GM12878 (cell line): ENCODE results near the gene PLEKHG4B. TPM values are rescaled to one million over a fixed set of nuclear protein-coding genes. Genes with fewer than 3 reads are reported as not detected.
"Not testable (repeated sequence)": the region's sequence is repeated elsewhere in the genome, so short reads cannot be mapped to it uniquely, and the experiment has no call there.

Experiments used
- ATAC-seq: fragments of 200-7000 bp; cut with Tn5 transposase; 3 replicates; pipeline ENCODE4 v1.9.1; 2020; ENCODE audit warnings: mild to moderate bottlenecking, moderate library complexity
- BruUV-seq: library from RNA; stranded (reverse); fragments of 400-500 nt; replicated peaks from 2 replicates; lab custom pipeline; 2021; lab: Mats Ljungman, UMichigan
- CTCF ChIA-PET: fragments of 300-600 bp; sonication (Branson Sonifier 250); formaldehyde crosslinking; extraction: SDS; loops from one replicate; lab custom pipeline; 2021; ENCODE audit warnings: inconsistent platforms; lab: Yijun Ruan, JAX
- POLR2A ChIA-PET: fragments of 350-600 bp; formaldehyde crosslinking; extraction: SDS; loops from one replicate; lab custom pipeline; 2021; ENCODE audit warnings: inconsistent platforms; lab: Charles Lee
- RAD21 ChIA-PET: fragments of 300-600 bp; sonication (Branson Sonifier 250); formaldehyde crosslinking; loops from one replicate; lab custom pipeline; 2023; ENCODE audit warnings: antibody characterized with exemption; ENCODE audit not compliant: unreplicated experiment; lab: Charles Lee
- SMC1A ChIA-PET: fragments of 300-600 bp; sonication (Branson Sonifier 250); formaldehyde crosslinking; loops from one replicate; lab custom pipeline; 2023; ENCODE audit not compliant: unreplicated experiment, uncharacterized antibody; lab: Charles Lee
- DNase-seq: peaks from one replicate; pipeline ENCODE4 v3.0.0-alpha.2; 2011; ENCODE audit warnings: low read depth, low spot score
- FAIRE-seq: peaks from 3 replicates; lab custom pipeline; 2011; peaks lifted over from hg19 to GRCh38; lab: Jason Lieb, UNC
- H2AFZ ChIP-seq: 2 replicates; pipeline ENCODE4 v1.6.0; 2011; ENCODE audit warnings: low read depth, low read length, control low read depth; ENCODE audit not compliant: control insufficient read depth
- H3K27ac ChIP-seq: 2 replicates; pipeline ENCODE4 v1.5.1; 2011; ENCODE audit warnings: control low read depth; ENCODE audit not compliant: control insufficient read depth, insufficient read depth
- H3K27me3 ChIP-seq, 2 experiments: replicated peaks in 1 of 2; 2 replicates each; pipeline versions ENCODE4 v1.6.0 to v1.6.1; 2011; ENCODE audit warnings: low read length in 1 of 2; ENCODE audit not compliant: control insufficient read depth in 2 of 2, insufficient read depth in 2 of 2
- H3K36me3 ChIP-seq, 2 experiments: 2 replicates each; pipeline ENCODE4 v1.5.1; 2011; ENCODE audit warnings: low read length in 1 of 2; ENCODE audit not compliant: control insufficient read depth in 2 of 2, insufficient read depth in 2 of 2
- H3K4me1 ChIP-seq: 2 replicates; pipeline ENCODE4 v1.6.1; 2011; ENCODE audit warnings: mild to moderate bottlenecking, low read length, moderate library complexity, mixed read lengths; ENCODE audit not compliant: control insufficient read depth, insufficient read depth
- H3K4me2 ChIP-seq: 2 replicates; pipeline ENCODE4 v1.6.0; 2011; ENCODE audit warnings: control low read depth; ENCODE audit not compliant: control insufficient read depth, insufficient read depth
- H3K4me3 ChIP-seq: fragments of 200-600 bp; sonication (generic); 2 replicates; pipeline ENCODE4 v1.5.1; 2016
- H3K79me2 ChIP-seq: 2 replicates; pipeline ENCODE4 v1.6.0; 2011; ENCODE audit warnings: low read length; ENCODE audit not compliant: control insufficient read depth, insufficient read depth
- H3K9ac ChIP-seq: 2 replicates; pipeline ENCODE4 v1.8.0; 2011; ENCODE audit warnings: low read length, control low read depth, mixed read lengths; ENCODE audit not compliant: control insufficient read depth, insufficient read depth
- H3K9me3 ChIP-seq: replicated peaks from 3 replicates; pipeline ENCODE4 v1.5.1; 2011; ENCODE audit warnings: mild to moderate bottlenecking, low read length; ENCODE audit not compliant: control insufficient read depth, insufficient read depth
- H4K20me1 ChIP-seq: 2 replicates; pipeline ENCODE4 v1.6.0; 2011; ENCODE audit not compliant: control insufficient read depth, insufficient read depth
- MEF2B ChIP-seq: fragments of 450-650 bp; IDR thresholded peaks from 2 replicates; pipeline ENCODE4 v1.6.1; 2018; ENCODE audit warnings: mild to moderate bottlenecking, moderate library complexity; ENCODE audit not compliant: partially characterized antibody, poor library complexity, severe bottlenecking
- REST ChIP-seq: IDR thresholded peaks from 2 replicates; pipeline ENCODE4 v1.6.1; 2012; ENCODE audit warnings: mild to moderate bottlenecking, low read depth, low read length
- WGBS: methylation state at CpG from one replicate; pipeline ENCODE4 v1.1.6; 2016; ENCODE audit warnings: low lambda C conversion rate; ENCODE audit not compliant: insufficient replicate concordance, insufficient coverage; ENCODE audit errors: missing lambda C conversion rate; 5-methylcytosine and 5-hydroxymethylcytosine counted together
- in situ Hi-C: fragments of 300-500 bp; cut with MboI; formaldehyde crosslinking; loops from 9 replicates; pipeline ENCODE4 v1.14.3; 2018; ENCODE audit warnings: mixed read lengths
- intact Hi-C: fragments of 100-400 bp; cut with micrococcal nuclease; formaldehyde crosslinking; loops from one replicate; pipeline ENCODE4 v1.14.2; 2022; ENCODE audit not compliant: unreplicated experiment
- polyA plus RNA-seq, 11 experiments: library from polyadenylated mRNA; depleted of rRNA in 4 of 11; unstranded in 6 of 11; stranded (reverse) in 5 of 11; fragments of >200 nt; fragmentation: Nextera tagmentation in 4 of 11; fragmentation: Illumina TruSeq in 1 of 11; extraction: Ambion mirVana in 4 of 11; extraction: Trizol in 1 of 11; gene quantifications; 1 replicate in 1 of 11; 2 replicates in 10 of 11; pipeline versions ENCODE4 v1.2.1 to v1.2.3, GENCODE V29; 2011 to 2016; ENCODE audit warnings: inconsistent platforms in 2 of 11, missing spikeins in 2 of 11, low read depth in 1 of 11
- total RNA-seq, 4 experiments: library from RNA; depleted of rRNA in 3 of 4; stranded (reverse); fragments of >200 nt in 3 of 4; fragmentation: Illumina TruSeq in 1 of 4; extraction: Trizol in 1 of 4; gene quantifications; 2 replicates each; pipeline versions ENCODE4 v1.2.1 to v1.2.3, GENCODE V29; 2013 to 2021

Gene PLEKHG4B
- total and polyA plus RNA-seq, 10 of the 15 experiments (the other 5 are each of a cell fraction or from before 2014, with no cell fraction given) = under 0.01 to 0.05 (median 0.01) TPM; not detected in 6

- TF ChIP-seq REST = no peak
- no peak for TF ChIP-seq MEF2B
Measured at GRCh38 chr5:70440-70839, 21.5 kb upstream of the PLEKHG4B start (continued).

GRCh38 chr5:72316-73180 lies 19.4 kb upstream of the PLEKHG4B start:
- intact Hi-C loops, H2AFZ ChIP-seq, H3K27ac ChIP-seq, H3K9me3 ChIP-seq, FAIRE-seq, H3K79me2 ChIP-seq, DNase-seq, RAD21 ChIA-PET, BruUV-seq, H3K4me2 ChIP-seq, H3K4me3 ChIP-seq, POLR2A ChIA-PET, CTCF ChIA-PET, H3K27me3 ChIP-seq, H3K9ac ChIP-seq, H3K4me1 ChIP-seq, H4K20me1 ChIP-seq, ATAC-seq, in situ Hi-C loops, SMC1A ChIA-PET, H3K36me3 ChIP-seq: not testable (repeated sequence)
- 28% methylated on average over 22 of the region's 31 CpGs for WGBS

DNA sequence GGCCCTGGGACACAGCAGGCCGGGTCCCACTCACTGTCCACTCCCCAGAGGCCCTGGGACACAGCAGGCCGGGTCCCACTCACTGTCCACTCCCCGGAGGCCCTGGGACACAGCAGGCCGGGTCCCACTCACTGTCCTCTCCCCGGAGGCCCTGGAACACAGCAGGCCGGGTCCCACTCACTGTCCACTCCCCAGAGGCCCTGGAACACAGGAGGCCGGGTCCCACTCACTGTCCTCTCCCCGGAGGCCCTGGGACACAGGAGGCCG lies 18.9 kb upstream of the PLEKHG4B start:
- H3K27ac ChIP-seq, H2AFZ ChIP-seq, RAD21 ChIA-PET, H3K9me3 ChIP-seq, FAIRE-seq, H3K4me2 ChIP-seq, H3K36me3 ChIP-seq, BruUV-seq, ATAC-seq, intact Hi-C loops, H3K9ac ChIP-seq, H4K20me1 ChIP-seq, in situ Hi-C loops, CTCF ChIA-PET, POLR2A ChIA-PET, H3K4me3 ChIP-seq, DNase-seq, H3K79me2 ChIP-seq, H3K4me1 ChIP-seq, SMC1A ChIA-PET, H3K27me3 ChIP-seq: not testable (repeated sequence)
- WGBS = 7% methylated on average over 5 of the region's 9 CpGs
